ENCODE results near the gene COL26A1. TPM values are rescaled to one million over a fixed set of nuclear protein-coding genes. Genes with fewer than 3 reads are reported as not detected.

Gene COL26A1
- total RNA-seq, 2 experiments from 2014 or later = not detected

- CTCF ChIA-PET = no interaction called here
- intact Hi-C loops (cut with DNase I, micrococcal nuclease) = no loop called here
- no peak for TF ChIP-seq CTCF (IDR thresholded peaks at IDR 0.05)
- Mint-ChIP-seq H3K4me3 (no peak overlapping the region), H3K27ac (no peak overlapping the region), H3K4me1 (ENCODE audit: low read depth) (no peaks in the 10 kb centered on the region), H3K9me3 (no peaks in the 10 kb centered on the region), H3K27me3 (peaks cover 28% of the 10 kb centered on the region), H3K36me3 (ENCODE audit: low read depth) (no peaks in the 10 kb centered on the region)
- Histone ChIP-seq H3K27ac (ENCODE audit: low read depth in 1 of 2, low read length in 2 of 2) (no peak overlapping the region), H3K27me3 (ENCODE audit: control insufficient read depth in 1 of 2, insufficient read depth in 2 of 2, low read length in 2 of 2) (peaks cover 2 to 4% of the 10 kb centered on the region in 2 experiments), H3K36me3 (ENCODE audit: insufficient read depth, low read length) (no peaks in the 10 kb centered on the region), H3K4me1 (ENCODE audit: insufficient read depth, low read length) (no peaks in the 10 kb centered on the region), H3K4me3 (ENCODE audit: low read length) (no peak overlapping the region), H3K9me3 (ENCODE audit: control insufficient read depth in 1 of 2, insufficient read depth in 1 of 2, low read length in 2 of 2) (no peaks in the 10 kb centered on the region)
- ATAC-seq (ENCODE audit: poor library complexity) = no peak
- POLR2A ChIA-PET = no interaction called here
- DNase-seq = no peak
Observed at GRCh38 chr7:101352920-101353308, 9.8 kb upstream of the COL26A1 start.

- TF ChIP-seq CTCF (IDR thresholded peaks at IDR 0.05) = no peak
- H3K4me3 Mint-ChIP-seq = no peak overlapping the region
- H3K4me1 ChIP-seq (ENCODE audit: insufficient read depth, low read length) = peaks cover under 1% of the 10 kb centered on the region
- H3K36me3 ChIP-seq (ENCODE audit: insufficient read depth, low read length) = no peaks in the 10 kb centered on the region
- ATAC-seq (ENCODE audit: poor library complexity) = no peak
- ChIA-PET CTCF (no interaction called here), POLR2A (no interaction called here)
- no peak overlapping the region for H3K4me3 ChIP-seq (ENCODE audit: low read length)
- no peak overlapping the region for H3K27ac ChIP-seq (ENCODE audit: low read depth in 1 of 2, low read length in 2 of 2)
- H3K9me3 ChIP-seq (ENCODE audit: control insufficient read depth in 1 of 2, insufficient read depth in 1 of 2, low read length in 2 of 2) = peaks cover 0 to under 1% of the 10 kb centered on the region in 2 experiments
- no peaks in the 10 kb centered on the region for H3K9me3 Mint-ChIP-seq
- DNase-seq = no peak
- no peak overlapping the region for H3K27ac Mint-ChIP-seq
- peaks cover 9 to 12% of the 10 kb centered on the region in 2 experiments for H3K27me3 ChIP-seq (ENCODE audit: control insufficient read depth in 1 of 2, insufficient read depth in 2 of 2, low read length in 2 of 2)
- peaks cover 22% of the 10 kb centered on the region for H3K27me3 Mint-ChIP-seq
- H3K36me3 Mint-ChIP-seq (ENCODE audit: low read depth) = no peaks in the 10 kb centered on the region
- no peaks in the 10 kb centered on the region for H3K4me1 Mint-ChIP-seq (ENCODE audit: low read depth)
- intact Hi-C loops (cut with DNase I, micrococcal nuclease) = no loop called here
Observed at GRCh38 chr7:101357433-101357832, 5.2 kb upstream of the COL26A1 start.

- H3K27me3 Mint-ChIP-seq = peaks cover 38% of the 10 kb centered on the region
- H3K27ac Mint-ChIP-seq = no peak overlapping the region
- TF ChIP-seq CTCF (IDR thresholded peaks at IDR 0.05) = no peak
- no peak overlapping the region for H3K4me3 Mint-ChIP-seq
- no peak for ATAC-seq (ENCODE audit: poor library complexity)
- H3K4me1 ChIP-seq (ENCODE audit: insufficient read depth, low read length) = peaks cover 14% of the 10 kb centered on the region
- H3K4me3 ChIP-seq (ENCODE audit: low read length) = peak overlapping the region; percentile 48
- POLR2A ChIA-PET = interaction anchor here (0.6 kb wide), 2 partner anchors 18 to 619 kb away, joined by 3 read pairs; no protein-coding TSS in a partner anchor
- no peaks in the 10 kb centered on the region for H3K36me3 ChIP-seq (ENCODE audit: insufficient read depth, low read length)
- CTCF ChIA-PET = no interaction called here
- H3K27ac ChIP-seq (ENCODE audit: low read depth in 1 of 2, low read length in 2 of 2) = no peak overlapping the region
- H3K9me3 ChIP-seq (ENCODE audit: control insufficient read depth in 1 of 2, insufficient read depth in 1 of 2, low read length in 2 of 2) = peaks cover 0 to 4% of the 10 kb centered on the region in 2 experiments
- H3K27me3 ChIP-seq (ENCODE audit: control insufficient read depth in 1 of 2, insufficient read depth in 2 of 2, low read length in 2 of 2) = peaks cover 12 to 13% of the 10 kb centered on the region in 2 experiments
- H3K9me3 Mint-ChIP-seq = no peaks in the 10 kb centered on the region
- intact Hi-C loops (cut with DNase I, micrococcal nuclease) = loop anchor here (2.0 to 10.0 kb wide), 5 partner anchors 58 to 909 kb away; no protein-coding TSS in a partner anchor
- H3K4me1 Mint-ChIP-seq (ENCODE audit: low read depth) = no peaks in the 10 kb centered on the region
- no peaks in the 10 kb centered on the region for H3K36me3 Mint-ChIP-seq (ENCODE audit: low read depth)
- no peak for DNase-seq
Observed at GRCh38 chr7:101363196-101363733, 590 bp downstream of the COL26A1 start.
